GM21737 (cell line): ENCODE measurements around the gene RFX6.

ENCODE experiments used
- ATAC-seq: cut with Tn5 transposase; IDR thresholded peaks from one replicate; pipeline ENCODE4 v1.9.1; 2021; ENCODE audit warnings: mild to moderate bottlenecking, moderate library complexity; ENCODE audit not compliant: unreplicated experiment

The RFX6 gene

GRCh38 chr6:116888732-116889360, 11.8 kb downstream of the RFX6 start:
- ATAC-seq: no peak

- no peak for ATAC-seq
Observed at GRCh38 chr6:116894669-116895068, 17.6 kb downstream of the RFX6 start.

- no peak for ATAC-seq
Observed at GRCh38 chr6:116895935-116896334, 18.9 kb downstream of the RFX6 start.

- no peak for ATAC-seq
Observed at GRCh38 chr6:116902634-116903033, 25.6 kb downstream of the RFX6 start.

GRCh38 chr6:116922853-116923548, 46.0 kb downstream of the RFX6 start:
- no peak for ATAC-seq

- ATAC-seq: no peak
Observed at GRCh38 chr6:116924245-116924644, 47.2 kb downstream of the RFX6 start.

GRCh38 chr6:116925088-116925794, 48.2 kb downstream of the RFX6 start:
- no peak for ATAC-seq

- no peak for ATAC-seq
Observed at GRCh38 chr6:116928677-116929076, 51.6 kb downstream of the RFX6 start.

GRCh38 chr6:116929825-116930224, 52.8 kb downstream of the RFX6 start:
- no peak for ATAC-seq

GRCh38 chr6:116931456-116931855, 54.4 kb downstream of the RFX6 start:
- no peak for ATAC-seq

GRCh38 chr6:116932496-116932895, 55.5 kb downstream of the RFX6 start:
- no peak for ATAC-seq

GRCh38 chr6:116933485-116933884, 56.4 kb downstream of the RFX6 start:
- no peak for ATAC-seq

- no peak for ATAC-seq
Observed at GRCh38 chr6:116938305-116938704, 61.3 kb downstream of the RFX6 start.

- no peak for ATAC-seq
Observed at GRCh38 chr6:116941727-116942126, 64.7 kb downstream of the RFX6 start.

GRCh38 chr6:116945809-116946208, 68.8 kb downstream of the RFX6 start:
- no peak for ATAC-seq

GRCh38 chr6:116948533-116949304, 71.7 kb downstream of the RFX6 start:
- no peak for ATAC-seq

GRCh38 chr6:116949964-116950363, 72.9 kb downstream of the RFX6 start:
- ATAC-seq: no peak

- ATAC-seq: no peak
Observed at GRCh38 chr6:116954335-116954734, 77.3 kb downstream of the RFX6 start.

GRCh38 chr6:116954938-116955337, 77.9 kb downstream of the RFX6 start:
- no peak for ATAC-seq

GRCh38 chr6:116955773-116956172, 78.7 kb downstream of the RFX6 start:
- no peak for ATAC-seq

GRCh38 chr6:116963972-116964371, 86.9 kb downstream of the RFX6 start:
- ATAC-seq: no peak
